HG03280 (cell line): ENCODE results near the gene TEPSIN.

Source experiments
- ATAC-seq: cut with Tn5 transposase; IDR thresholded peaks from one replicate; pipeline ENCODE4 v1.9.1; 2021; ENCODE audit warnings: mild to moderate bottlenecking, moderate library complexity; ENCODE audit not compliant: unreplicated experiment

The TEPSIN gene

DNA sequence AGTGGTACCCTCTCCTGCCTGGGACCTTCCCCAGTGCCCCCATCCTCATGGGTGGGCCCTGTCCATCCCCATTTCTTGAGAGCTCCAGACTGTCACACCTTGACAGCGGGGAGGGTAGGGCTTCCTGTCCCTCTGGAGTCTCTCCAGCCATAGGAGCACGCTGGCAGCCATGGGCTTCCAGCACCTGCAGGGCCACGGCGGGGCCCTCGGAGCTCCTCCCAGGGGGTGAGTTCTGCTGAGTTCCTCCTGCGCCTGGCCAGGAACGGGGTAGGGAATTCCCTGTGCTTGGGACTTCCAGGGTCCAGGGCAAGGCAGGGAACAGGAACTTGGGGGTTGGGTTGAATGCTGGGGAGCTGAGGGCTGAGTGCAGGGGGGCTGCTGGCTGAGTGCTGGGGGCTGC, 49.8 kb downstream of the TEPSIN start:
- ATAC-seq = no peak

DNA sequence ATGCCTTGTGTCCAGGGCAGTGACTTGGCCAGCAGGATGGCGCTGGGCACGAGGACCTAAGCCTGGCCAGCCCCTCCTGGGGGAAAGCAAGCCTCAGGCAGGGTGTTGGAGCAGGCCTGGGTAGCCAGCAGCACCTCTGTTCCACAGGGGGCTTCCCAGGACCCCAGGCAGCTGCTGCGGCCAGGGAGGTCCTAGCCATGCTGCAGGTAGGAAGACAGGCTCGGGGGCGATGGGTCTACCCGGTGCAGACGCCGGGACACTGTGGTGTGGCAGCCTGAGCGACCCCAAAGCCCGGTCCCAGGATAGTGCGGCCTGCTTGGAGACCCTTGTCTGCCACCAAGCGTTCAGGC, 50.4 kb downstream of the TEPSIN start:
- ATAC-seq = no peak

DNA sequence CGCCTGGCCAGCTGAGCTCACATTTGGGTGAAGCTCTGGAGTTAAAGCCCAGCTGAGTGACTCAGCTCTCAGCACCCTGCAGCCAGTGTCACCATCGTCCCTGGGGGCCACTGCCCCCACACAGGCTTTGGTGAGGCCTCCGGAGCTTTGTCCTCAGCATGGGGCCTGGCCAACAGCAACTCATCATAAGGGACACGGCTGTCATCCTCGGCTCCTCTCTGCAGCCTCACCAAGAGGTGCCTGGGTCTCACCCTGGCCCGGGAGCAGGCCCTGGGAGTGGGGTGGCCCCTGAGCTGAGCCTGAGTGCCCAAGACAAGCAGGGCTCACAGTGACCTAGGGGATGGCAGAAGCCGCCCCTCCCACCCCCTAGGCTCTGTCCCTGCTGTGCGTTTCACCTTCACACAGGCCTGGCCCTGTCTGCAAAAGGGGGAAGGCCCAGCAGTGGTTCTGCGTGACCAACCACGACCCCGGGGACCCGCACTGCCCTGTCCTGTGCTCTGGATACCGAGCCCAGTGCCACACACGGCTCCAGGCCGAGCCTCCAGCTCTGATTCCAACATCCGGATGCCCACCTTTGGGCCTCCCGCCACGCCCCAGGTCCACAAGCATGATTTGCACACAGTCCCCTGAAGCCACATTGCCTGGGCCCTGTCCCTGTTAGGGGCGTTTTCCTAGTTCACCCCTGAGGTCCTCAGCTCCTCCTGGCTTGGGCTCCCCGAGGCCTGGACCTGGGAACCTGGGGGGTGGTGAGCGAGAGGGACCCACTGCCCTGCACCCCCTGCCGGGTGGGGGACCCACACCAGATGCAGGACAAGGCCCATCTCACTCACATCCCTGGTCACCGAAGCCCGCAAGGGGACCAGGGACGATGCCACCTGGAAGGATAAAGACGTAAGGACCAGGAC, 51.0 kb downstream of the TEPSIN start:
- no peak for ATAC-seq

DNA sequence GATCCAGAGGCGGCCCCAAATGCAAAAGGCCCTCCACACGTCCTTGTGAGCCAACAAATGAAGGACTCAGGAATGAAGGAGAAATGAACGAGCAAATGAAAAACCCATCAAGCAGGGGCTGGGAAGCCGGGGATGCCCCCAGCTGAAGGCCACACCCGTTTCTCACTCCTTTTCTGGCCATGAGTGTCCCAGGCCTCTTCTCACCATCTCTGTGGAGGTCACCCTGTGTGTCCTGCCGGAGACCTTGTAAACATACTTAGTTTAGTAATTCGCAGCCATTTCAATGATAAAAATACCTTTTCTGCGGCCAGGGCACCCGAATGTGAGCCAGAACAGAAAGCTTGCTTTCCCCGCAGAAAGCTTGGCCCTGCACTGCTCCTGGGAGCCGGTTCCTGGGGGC, 51.7 kb downstream of the TEPSIN start:
- no peak for ATAC-seq

DNA sequence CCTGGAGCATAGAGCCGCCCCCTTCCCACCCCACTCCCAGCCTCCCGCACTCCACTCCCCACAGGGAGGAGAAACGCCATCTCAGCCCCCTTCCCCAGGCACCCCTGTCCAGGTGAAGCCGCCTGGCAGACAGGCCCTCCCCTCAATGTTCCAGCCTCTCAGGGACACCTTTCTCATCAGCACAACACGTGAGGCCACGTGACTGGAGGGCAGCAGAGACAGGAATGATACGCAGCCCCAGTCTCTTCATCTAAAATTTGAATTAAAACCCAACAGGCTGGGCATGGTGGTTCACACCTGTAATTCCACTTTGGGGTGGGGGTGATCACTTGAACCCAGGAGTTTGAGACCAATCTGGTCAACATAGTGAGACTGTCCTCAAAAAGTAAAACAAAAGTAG, 52.7 kb downstream of the TEPSIN start:
- no peak for ATAC-seq

DNA sequence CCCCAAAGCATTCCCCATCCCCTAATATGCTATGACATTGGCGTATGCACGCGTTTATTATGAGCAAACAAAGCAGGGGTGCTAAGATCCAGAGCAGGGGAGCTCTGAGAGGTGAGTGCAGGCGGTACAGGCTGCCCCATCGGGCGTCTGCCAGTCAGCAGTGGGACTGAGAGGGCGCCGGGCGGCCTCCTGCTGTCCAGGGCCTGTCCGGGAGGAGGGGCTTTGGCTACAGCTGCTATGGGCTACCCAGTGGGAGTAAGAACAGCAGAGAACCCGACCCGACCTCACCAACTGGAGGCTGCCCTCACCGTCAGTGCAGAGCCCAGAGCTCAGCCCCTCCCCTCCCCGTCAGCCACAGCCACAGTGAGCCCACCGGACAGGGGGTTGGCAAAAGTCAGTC, 54.3 kb downstream of the TEPSIN start:
- no peak for ATAC-seq

DNA sequence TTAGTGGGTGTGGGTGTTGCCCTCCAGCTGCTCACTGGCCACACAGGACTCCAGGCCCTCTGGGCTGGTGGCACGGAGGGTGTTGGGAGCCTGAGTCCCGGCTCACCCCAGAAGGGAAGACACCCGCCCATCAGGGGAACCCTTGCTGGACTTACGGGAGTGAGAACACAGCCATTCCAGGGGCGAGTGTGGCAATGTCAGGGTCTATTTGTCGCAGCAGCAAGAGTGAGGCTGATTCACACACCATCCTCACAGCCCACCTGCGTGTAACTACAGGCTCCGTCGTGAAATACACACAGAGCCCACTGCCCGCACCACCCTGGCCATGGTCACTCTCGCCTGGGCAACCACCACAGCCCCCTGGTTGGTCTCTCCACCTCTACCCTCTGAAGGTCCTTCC, 55.0 kb downstream of the TEPSIN start:
- no peak for ATAC-seq

DNA sequence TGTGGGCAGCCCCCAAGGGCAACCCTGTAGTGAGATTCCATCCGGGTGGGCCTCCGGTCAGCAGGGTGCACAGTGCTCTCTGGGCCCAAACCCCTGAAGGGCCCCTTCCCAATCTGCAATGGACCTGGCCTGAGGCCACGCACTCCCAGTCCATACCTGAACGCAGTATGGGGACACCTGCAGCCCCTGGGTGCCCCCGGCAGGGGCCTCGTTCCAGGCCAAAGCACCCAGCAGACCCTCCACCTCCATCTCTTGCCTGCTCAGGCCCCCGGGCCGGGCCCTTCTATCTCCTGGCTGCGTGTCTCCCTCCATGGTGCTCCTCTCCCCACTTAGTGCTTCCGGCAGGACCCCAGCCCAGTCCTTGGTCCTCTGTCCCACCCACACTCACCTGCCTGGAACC, 55.5 kb downstream of the TEPSIN start:
- no peak for ATAC-seq

DNA sequence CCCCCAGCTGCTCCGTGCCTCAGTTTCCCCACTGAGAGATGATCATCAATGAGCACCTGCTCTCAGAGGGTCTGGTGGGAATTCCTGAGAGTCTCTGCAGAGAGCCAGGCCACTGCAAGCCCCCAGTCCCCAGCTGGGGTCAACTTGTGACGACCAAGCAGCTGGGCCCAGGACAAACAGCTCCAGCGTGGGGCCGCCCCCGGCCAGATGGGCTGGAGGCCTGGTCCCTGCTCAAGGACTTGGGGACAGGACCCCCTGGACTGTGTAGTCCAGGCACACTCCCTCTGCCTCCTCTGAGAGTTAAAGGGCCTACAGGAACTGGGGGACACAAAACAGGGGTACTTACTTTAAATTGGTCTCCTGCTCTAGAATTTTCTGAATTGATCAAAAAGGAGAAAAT, 56.3 kb downstream of the TEPSIN start:
- ATAC-seq = no peak

DNA sequence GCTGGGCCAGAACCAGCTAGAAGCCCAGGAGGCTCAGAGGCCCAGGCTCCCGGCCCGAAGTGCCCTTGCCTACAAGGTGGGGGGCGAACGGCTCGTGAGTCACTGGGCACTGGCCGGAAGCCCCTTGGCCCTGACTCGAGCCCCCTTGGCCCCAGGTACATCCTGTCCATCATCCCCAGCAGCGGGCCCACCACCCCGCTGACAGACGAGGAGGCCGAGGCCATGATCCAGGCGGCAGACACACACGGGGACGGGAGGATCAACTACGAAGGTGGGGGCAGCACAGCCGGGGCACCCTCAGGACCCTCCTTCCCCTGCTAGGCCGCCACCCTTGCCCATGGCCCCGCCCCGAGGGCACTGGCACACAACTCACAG, 57.1 kb downstream of the TEPSIN start:
- no peak for ATAC-seq

DNA sequence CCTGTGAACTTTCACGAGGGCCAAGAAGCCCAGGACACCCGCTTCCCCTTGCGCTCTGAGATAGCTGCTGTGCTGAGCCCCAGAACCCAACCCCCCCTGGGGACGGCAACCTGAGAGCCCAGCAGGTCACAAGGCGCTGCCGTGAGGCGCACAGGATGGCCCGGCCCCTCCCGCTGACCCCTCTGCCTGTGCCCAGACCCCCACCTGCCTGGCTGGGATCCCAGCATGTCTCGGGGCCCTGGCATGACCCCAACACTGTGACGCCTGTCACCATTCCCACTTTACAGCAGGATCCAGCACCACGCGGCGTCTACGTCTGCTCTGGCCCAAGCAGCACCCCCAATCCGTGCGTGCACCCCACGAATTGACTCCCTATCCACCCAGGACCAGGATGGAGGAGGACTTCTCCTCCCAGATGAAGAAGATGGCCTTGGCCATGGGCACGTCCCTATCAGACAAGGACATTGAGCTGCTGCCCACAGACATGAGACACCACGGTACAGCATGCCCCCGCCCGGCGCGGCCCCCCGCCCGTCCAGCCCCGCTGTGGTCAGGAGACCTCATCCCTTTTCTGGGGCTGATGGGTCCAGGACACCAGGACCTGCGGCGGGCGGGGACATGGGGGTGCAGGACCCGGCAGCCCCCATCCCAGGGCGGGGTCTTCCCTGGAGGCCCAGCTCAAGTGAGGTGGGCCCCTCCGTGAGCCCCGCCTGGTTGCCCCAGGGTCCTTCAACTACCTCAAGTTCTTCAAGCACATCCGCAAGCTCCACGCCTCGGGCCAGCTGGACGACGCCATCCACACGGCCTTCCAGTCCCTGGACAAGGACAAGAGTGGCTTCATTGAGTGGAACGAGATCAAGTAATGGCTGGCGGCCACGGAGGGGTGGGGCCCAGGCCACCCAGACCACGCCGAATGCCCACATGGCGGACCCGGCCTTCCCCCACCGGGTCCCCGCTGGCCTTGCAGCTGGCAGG, 57.7 kb downstream of the TEPSIN start:
- no peak for ATAC-seq

DNA sequence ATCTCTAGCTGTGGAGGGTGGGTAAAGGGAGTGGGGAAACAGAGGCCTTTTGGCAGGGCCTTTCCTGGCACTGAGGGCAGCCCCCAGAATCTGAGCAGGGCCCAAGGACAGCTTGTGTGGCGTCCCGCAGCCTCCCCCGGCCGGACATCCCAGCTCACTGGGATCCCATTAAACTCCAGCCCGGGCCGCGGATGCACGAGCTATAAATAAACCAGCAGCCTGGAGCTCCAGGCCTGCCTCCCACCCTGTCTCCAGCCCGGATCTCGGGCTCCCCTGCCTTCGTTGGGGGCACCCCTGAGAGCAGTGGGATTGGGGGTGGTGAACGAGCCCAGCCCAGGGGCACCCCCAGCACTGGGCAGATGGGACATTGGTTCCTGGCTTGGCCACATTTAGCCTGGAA, 59.0 kb downstream of the TEPSIN start:
- no peak for ATAC-seq

DNA sequence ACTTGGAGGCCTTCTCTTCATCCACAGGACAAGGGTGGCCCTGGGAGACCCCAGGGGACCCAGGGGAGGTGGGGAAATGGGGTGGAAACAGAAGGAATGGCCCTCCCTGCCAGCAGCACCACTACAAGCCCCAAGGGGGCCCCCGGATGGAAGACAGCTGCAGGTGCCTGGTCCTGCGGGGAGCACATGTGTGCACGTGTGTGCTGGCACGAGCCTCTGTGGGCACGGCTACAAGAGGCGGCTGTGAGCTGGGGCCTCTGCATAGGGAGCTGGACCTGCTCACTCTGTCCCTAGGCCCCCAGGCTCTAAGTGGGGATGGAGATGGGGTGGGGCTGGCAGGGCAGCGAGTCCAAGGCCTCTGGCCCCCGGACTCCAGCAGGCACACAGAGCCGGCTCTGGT, 59.6 kb downstream of the TEPSIN start:
- no peak for ATAC-seq
